Astrocyte (in vitro differentiated cells and primary cell): Measurements from ENCODE around the gene SHROOM1. TPM values are rescaled to one million over a fixed set of nuclear protein-coding genes. Genes with fewer than 3 reads are reported as not detected.

Experiments
- DNase-seq: peaks from one replicate; pipeline ENCODE4 v3.0.0-alpha.2; 2010; ENCODE audit warnings: low read depth
- FAIRE-seq: peaks from 2 replicates; lab custom pipeline; 2011; peaks lifted over from hg19 to GRCh38; lab: Jason Lieb, UNC
- H2AFZ ChIP-seq: 2 replicates; pipeline ENCODE4 v1.6.0; 2012; ENCODE audit warnings: low read depth, low read length, inconsistent platforms
- H3K27ac ChIP-seq: 2 replicates; pipeline ENCODE4 v1.5.1; 2011; ENCODE audit warnings: low read depth, low read length, inconsistent platforms
- H3K27me3 ChIP-seq: 2 replicates; pipeline ENCODE4 v1.6.0; 2011; ENCODE audit warnings: low read length, inconsistent platforms; ENCODE audit not compliant: insufficient read depth
- H3K36me3 ChIP-seq: 2 replicates; pipeline ENCODE4 v1.5.1; 2011; ENCODE audit warnings: low read length, inconsistent platforms; ENCODE audit not compliant: insufficient read depth
- H3K4me1 ChIP-seq: 2 replicates; pipeline ENCODE4 v1.5.1; 2011; ENCODE audit warnings: low read length, inconsistent platforms; ENCODE audit not compliant: insufficient read depth
- H3K4me2 ChIP-seq: 2 replicates; pipeline ENCODE4 v1.6.0; 2012; ENCODE audit warnings: low read length, inconsistent platforms
- H3K4me3 ChIP-seq: 2 replicates; pipeline ENCODE4 v1.5.1; 2011; ENCODE audit warnings: low read depth, mild to moderate bottlenecking, low read length, inconsistent platforms; ENCODE audit not compliant: insufficient read depth
- H3K79me2 ChIP-seq: 2 replicates; pipeline ENCODE4 v1.6.0; 2012; ENCODE audit warnings: mild to moderate bottlenecking, low read length, inconsistent platforms; ENCODE audit not compliant: insufficient read depth
- H3K9ac ChIP-seq: 2 replicates; pipeline ENCODE4 v1.6.0; 2012; ENCODE audit warnings: mild to moderate bottlenecking, low read length, inconsistent platforms
- H3K9me3 ChIP-seq: 2 replicates; pipeline ENCODE4 v1.5.1; 2012; ENCODE audit warnings: low read depth, mild to moderate bottlenecking, low read length, inconsistent platforms; ENCODE audit not compliant: insufficient read depth
- H4K20me1 ChIP-seq: 2 replicates; pipeline ENCODE4 v1.6.0; 2012; ENCODE audit warnings: low read length, inconsistent platforms; ENCODE audit not compliant: insufficient read depth
- H3K27ac Mint-ChIP-seq: one replicate; pipeline ENCODE4 v1.8.0; 2021; ENCODE audit warnings: mild to moderate bottlenecking, mixed read lengths; ENCODE audit not compliant: unreplicated experiment
- H3K27me3 Mint-ChIP-seq: one replicate; pipeline ENCODE4 v1.8.0; 2021; ENCODE audit warnings: low read depth, mixed read lengths; ENCODE audit not compliant: unreplicated experiment
- H3K36me3 Mint-ChIP-seq: one replicate; pipeline ENCODE4 v1.8.0; 2021; ENCODE audit warnings: low read depth, mixed read lengths; ENCODE audit not compliant: unreplicated experiment
- H3K4me1 Mint-ChIP-seq: one replicate; pipeline ENCODE4 v1.8.0; 2021; ENCODE audit warnings: low read depth, mixed read lengths; ENCODE audit not compliant: unreplicated experiment
- H3K4me3 Mint-ChIP-seq: one replicate; pipeline ENCODE4 v1.8.0; 2021; ENCODE audit warnings: mild to moderate bottlenecking, moderate library complexity, mixed read lengths; ENCODE audit not compliant: unreplicated experiment
- H3K9me3 Mint-ChIP-seq: one replicate; pipeline ENCODE4 v1.8.0; 2021; ENCODE audit warnings: mild to moderate bottlenecking, mixed read lengths; ENCODE audit not compliant: unreplicated experiment
- CTCF ChIP-seq: IDR thresholded peaks from 2 replicates; pipeline ENCODE4 v1.5.1; 2011; ENCODE audit warnings: low read depth, mild to moderate bottlenecking, inconsistent platforms, low read length, moderate library complexity; ENCODE audit not compliant: insufficient read depth
- EZH2 ChIP-seq: IDR thresholded peaks from 2 replicates; pipeline ENCODE4 v1.6.1; 2012; ENCODE audit warnings: mild to moderate bottlenecking, low read length, inconsistent platforms; ENCODE audit not compliant: insufficient read depth
- total RNA-seq: library from RNA; stranded (reverse); gene quantifications from 2 replicates; pipeline ENCODE4 v1.2.1, GENCODE V29; 2021

The SHROOM1 gene
- total RNA-seq, 1 donor from 2014 or later = 5.0 TPM

GRCh38 chr5:132776131-132776937, 54.1 kb downstream of the SHROOM1 start:
- H3K4me1 Mint-ChIP-seq = peaks cover 43% of the 10 kb centered on the region
- FAIRE-seq (no peak), DNase-seq (peak; percentile 25)
- peak overlapping the region; percentile 92 for H3K4me3 Mint-ChIP-seq
- Histone ChIP-seq H4K20me1 (peaks cover 40% of the 10 kb centered on the region), H3K36me3 (no peaks in the 10 kb centered on the region), H3K4me2 (peak overlapping the region; percentile 94), H3K4me1 (peaks cover 4% of the 10 kb centered on the region), H3K27ac (no peak overlapping the region), H3K79me2 (peaks cover 62% of the 10 kb centered on the region), H3K27me3 (no peaks in the 10 kb centered on the region), H3K9me3 (no peaks in the 10 kb centered on the region), H3K4me3 (peak overlapping the region; percentile 77), H3K9ac (peak overlapping the region; percentile 79), H2AFZ (peak overlapping the region; percentile 71)
- H3K27ac Mint-ChIP-seq = no peak overlapping the region
- H3K27me3 Mint-ChIP-seq = no peaks in the 10 kb centered on the region
- peaks cover 3% of the 10 kb centered on the region for H3K36me3 Mint-ChIP-seq
- no peaks in the 10 kb centered on the region for H3K9me3 Mint-ChIP-seq
- no peak for TF ChIP-seq CTCF
- TF ChIP-seq EZH2 = no peak

- Mint-ChIP-seq H3K27ac (peak overlapping the region; percentile 79), H3K36me3 (peaks cover 6% of the 10 kb centered on the region), H3K4me3 (peak overlapping the region; percentile 92), H3K27me3 (no peaks in the 10 kb centered on the region), H3K4me1 (peaks cover 48% of the 10 kb centered on the region), H3K9me3 (no peaks in the 10 kb centered on the region)
- Histone ChIP-seq H3K9me3 (no peaks in the 10 kb centered on the region), H3K36me3 (no peaks in the 10 kb centered on the region), H2AFZ (no peak overlapping the region), H3K4me3 (no peak overlapping the region), H3K4me1 (peaks cover 4% of the 10 kb centered on the region), H3K9ac (no peak overlapping the region), H3K4me2 (peak overlapping the region; percentile 94), H3K27ac (no peak overlapping the region), H4K20me1 (peaks cover 48% of the 10 kb centered on the region), H3K79me2 (peaks cover 70% of the 10 kb centered on the region), H3K27me3 (no peaks in the 10 kb centered on the region)
- TF ChIP-seq CTCF = no peak
- TF ChIP-seq EZH2 = no peak
- DNase-seq (peak; percentile 35), FAIRE-seq (no peak)
These were observed 54.9 kb downstream of the SHROOM1 start for GRCh38 chr5:132775476-132775961.

- no peak overlapping the region for H3K4me3 ChIP-seq
- no peak overlapping the region for H3K27ac ChIP-seq
- no peak overlapping the region for H3K9ac ChIP-seq
- DNase-seq (no peak), FAIRE-seq (no peak)
- TF ChIP-seq EZH2 (no peak), CTCF (no peak)
- H2AFZ ChIP-seq = no peak overlapping the region
- H3K27me3 ChIP-seq = no peaks in the 10 kb centered on the region
- Mint-ChIP-seq H3K9me3 (no peaks in the 10 kb centered on the region), H3K36me3 (peaks cover 6% of the 10 kb centered on the region), H3K4me3 (peak overlapping the region; percentile 92), H3K27ac (no peak overlapping the region), H3K4me1 (peaks cover 45% of the 10 kb centered on the region), H3K27me3 (no peaks in the 10 kb centered on the region)
- peaks cover 53% of the 10 kb centered on the region for H4K20me1 ChIP-seq
- peak overlapping the region; percentile 94 for H3K4me2 ChIP-seq
- peaks cover 4% of the 10 kb centered on the region for H3K4me1 ChIP-seq
- H3K36me3 ChIP-seq = no peaks in the 10 kb centered on the region
- peaks cover 75% of the 10 kb centered on the region for H3K79me2 ChIP-seq
- H3K9me3 ChIP-seq = no peaks in the 10 kb centered on the region
These were observed 55.6 kb downstream of the SHROOM1 start for GRCh38 chr5:132774896-132775295.
